Urothelium cell line (cell line): ENCODE data around the gene SPARCL1.
"Not testable (repeated sequence)": the region's sequence is repeated elsewhere in the genome, so short reads cannot be mapped to it uniquely, and the experiment has no call there.

Source experiments
- DNase-seq: peaks from one replicate; pipeline ENCODE4 v3.0.0; 2011; ENCODE audit warnings: low spot score, mixed read lengths
- FAIRE-seq: peaks from 2 replicates; lab custom pipeline; 2011; peaks lifted over from hg19 to GRCh38; lab: Jason Lieb, UNC

The SPARCL1 gene

DNA sequence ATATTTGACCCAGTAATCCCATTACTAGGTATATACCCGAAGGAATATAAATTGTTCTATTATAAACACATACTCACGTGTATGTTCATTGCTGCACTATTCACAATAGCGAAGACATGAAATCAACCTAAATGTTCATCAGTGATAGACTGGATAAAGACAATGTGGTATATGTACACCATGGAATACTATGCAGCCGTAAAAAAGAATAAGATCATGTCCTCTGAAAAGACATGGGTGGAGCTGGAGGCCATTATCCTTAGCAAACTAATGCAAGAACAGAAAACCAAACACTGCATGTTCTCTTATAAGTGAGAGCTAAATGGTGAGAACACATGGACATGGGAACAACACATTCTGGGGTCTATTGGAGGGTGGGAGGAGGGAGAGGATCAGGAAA lies 70.3 kb downstream of the SPARCL1 start:
- DNase-seq = no peak
- FAIRE-seq = no peak

DNA sequence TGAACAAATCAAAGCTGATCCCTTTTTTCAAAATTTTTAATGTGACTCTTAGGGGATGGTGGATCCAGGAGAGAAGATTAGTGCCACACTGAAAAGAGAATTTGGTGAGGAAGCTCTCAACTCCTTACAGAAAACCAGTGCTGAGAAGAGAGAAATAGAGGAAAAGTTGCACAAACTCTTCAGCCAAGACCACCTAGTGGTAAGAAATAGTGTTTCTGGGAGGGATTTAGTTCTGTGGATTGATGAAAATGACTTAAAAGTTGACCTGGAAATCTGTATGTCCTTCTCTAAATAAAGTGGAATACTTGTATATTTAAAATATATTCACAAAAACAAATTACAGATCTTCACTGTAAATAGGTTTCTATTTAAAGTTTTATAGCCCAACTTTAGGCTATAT lies 77.6 kb downstream of the SPARCL1 start:
- no peak for FAIRE-seq

DNA sequence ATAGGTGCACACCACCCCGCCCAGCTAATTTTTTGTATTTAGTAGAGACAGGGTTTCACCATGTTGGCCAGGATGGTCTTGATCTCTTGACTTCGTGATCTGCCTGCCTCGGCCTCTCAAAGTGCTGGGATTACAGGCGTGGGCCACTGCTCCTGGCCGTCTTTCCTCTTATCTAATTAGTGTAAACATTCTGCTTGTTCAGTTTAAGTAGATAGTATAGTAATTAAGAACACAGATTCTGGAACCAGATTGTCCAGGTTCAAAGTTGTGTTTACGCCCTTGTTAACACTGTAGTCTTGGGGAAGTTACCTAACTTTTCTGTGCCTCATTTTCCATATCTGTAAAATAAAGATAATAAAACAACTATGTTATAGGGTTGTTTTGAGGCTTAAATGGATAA lies 82.8 kb downstream of the SPARCL1 start:
- DNase-seq, FAIRE-seq: not testable (repeated sequence)

More for the DNA sequence above, 77.6 kb downstream of the SPARCL1 start:
- no peak for DNase-seq

DNA sequence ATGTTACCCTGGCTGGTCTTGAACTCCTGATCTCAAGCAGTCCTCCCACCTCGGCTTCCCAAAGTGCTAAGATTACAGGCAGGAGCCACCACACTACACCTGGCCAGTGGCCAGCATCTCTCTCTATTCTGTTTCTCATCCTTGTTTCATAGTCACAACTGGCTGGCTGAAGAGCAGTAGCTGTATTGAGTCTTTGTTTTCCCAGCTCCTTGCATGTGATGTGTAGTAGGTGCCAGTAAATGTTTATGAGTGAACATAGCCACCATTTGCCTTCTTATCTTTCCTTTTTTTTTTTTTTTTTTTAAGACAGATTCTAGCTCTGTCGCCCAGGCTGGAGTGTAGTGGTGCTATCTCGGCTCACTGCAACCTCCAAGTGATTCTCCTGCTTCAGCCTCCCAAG lies 83.2 kb downstream of the SPARCL1 start:
- DNase-seq (no peak), FAIRE-seq (no peak)

DNA sequence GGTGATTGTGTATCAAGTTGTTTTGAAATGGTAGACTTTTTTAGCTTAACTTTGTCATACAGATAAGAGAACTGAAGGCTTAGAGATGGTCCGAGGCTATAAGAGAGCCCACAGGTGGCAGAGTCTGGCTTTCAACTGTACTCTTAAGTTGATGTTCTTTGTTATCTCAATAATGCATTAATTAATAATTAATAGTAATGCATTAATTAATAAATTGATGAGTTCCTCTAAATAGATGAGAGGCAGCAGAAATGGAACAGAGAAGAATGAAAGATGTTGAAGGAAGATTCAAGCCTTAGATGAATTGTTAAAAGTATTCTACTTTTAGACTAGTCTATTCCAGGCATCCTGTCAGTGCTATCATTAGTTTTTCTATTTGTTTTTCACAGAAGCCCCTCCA lies 84.4 kb downstream of the SPARCL1 start:
- FAIRE-seq = no peak
- no peak for DNase-seq

DNA sequence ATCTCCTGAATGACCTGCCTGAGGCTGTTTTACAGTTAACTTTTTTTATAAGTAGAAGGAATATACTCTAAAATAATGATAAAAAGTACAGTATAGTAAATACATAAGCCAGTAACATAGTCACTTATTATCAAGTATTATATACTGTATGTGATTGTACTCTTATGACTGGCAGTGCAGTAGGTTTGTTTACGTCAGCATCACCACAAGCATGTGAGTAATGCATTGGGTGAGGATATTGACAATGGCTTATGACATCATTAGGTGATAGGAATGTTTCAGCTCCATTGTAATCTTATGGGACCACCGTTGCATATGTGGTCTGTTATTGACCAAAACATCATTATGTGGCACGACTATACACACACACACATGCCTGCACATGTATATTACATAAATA lies 86.3 kb downstream of the SPARCL1 start:
- FAIRE-seq (no peak), DNase-seq (no peak)

DNA sequence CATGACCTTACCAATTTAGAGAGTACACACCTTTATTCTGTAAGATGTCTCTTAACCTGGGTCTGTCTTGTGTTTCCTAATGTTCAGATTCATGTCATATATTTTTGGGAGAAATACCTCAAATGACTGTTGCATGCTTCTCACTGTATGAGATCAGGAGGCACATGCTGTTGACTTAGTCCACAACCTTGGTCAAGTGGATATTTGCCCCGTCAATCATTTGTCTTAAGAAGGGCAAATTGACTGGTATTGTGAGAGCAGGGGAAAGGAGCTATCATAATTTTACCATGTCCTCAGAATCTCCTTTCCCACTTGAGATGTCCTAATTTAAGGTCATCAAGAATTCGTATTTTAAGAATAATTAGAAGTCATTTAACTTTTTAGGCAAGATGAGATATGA lies 95.8 kb downstream of the SPARCL1 start:
- DNase-seq (no peak), FAIRE-seq (no peak)

DNA sequence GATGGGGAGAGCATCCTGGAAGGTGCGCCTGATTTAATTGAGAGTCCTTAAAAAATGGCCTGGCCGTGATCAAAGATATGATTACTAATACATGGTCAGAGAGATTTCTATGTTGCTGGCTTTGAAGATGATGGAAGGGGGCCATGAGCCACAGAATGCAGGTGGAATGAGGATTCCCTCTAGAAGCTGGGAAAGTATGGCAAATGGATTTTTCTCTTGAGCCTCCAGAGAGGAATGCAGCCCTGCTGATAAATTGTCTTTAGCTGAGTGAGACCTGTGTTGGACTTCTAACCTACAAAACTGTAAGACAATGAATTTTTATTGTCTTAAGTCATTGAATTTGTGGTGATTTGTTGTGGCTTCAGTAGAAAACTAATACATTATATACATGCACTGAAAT lies 99.1 kb downstream of the SPARCL1 start:
- DNase-seq (no peak), FAIRE-seq (no peak)

DNA sequence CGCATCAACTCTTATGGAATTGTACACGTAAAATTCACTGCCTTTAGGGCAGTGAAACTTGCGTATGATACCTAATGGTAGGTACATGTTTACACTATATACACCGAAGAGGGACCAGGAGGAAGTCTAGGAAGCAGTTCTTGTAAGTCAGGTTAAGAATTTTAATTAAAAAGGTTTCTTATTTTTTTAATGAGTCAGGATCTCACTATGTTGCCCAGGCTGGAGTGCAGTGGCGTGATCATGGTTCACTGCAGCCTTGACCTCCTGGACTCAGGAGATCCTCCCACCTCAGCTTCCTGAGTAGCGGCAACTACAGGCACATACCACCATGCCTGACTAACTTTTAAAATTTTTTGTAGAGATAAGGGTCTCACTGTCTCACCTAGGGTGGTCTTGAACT lies 100.2 kb downstream of the SPARCL1 start:
- no peak for FAIRE-seq

DNA sequence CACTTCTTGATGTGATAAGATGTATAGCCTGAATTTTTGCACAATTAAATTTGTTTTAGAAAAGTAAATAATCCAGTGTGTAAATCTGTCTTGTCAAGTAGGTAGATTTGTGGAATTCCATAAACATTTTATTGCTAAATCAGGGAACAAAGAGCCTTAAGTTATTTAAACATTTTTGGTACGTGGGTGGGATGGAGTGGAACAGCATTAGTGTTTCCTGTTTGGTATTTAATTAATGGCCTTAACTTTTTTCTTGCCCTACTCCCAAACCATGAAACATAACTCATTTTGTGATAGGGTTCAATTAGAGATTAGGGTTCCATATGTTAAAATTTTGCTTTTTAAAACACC lies 101.7 kb downstream of the SPARCL1 start:
- FAIRE-seq = no peak
- no peak for DNase-seq

More for the DNA sequence above, 100.2 kb downstream of the SPARCL1 start:
- no peak for DNase-seq

DNA sequence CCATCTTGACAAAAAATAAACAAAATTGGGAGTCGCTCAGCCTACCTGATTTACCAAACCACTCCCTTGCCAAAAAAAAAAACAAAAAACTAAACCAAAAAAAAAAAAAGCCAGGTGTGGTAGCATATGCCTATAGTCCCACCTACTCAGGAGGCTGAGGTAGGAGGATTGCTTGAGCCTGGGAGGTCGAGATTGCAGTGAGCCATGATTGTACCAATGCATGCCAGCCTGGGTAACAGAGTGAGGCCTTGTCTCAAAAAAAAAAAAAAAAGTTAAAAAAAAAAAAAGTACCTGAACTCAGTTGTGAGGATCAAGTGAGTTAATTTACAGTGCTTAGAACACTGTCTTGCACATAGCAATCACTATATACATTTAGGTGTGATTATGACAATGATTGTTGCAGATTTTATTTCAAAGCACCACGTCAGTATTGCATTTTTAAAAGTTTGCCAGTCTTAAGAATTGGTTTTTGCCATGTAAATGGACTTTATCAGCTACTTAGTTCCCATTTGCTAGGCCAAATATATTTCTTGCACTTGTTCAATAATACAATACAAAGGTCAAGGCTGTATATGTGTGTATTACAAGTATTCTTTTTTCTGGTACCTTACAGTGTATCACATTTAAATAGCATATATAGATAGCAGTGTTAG lies 102.2 kb downstream of the SPARCL1 start:
- no peak for DNase-seq
- FAIRE-seq = no peak

DNA sequence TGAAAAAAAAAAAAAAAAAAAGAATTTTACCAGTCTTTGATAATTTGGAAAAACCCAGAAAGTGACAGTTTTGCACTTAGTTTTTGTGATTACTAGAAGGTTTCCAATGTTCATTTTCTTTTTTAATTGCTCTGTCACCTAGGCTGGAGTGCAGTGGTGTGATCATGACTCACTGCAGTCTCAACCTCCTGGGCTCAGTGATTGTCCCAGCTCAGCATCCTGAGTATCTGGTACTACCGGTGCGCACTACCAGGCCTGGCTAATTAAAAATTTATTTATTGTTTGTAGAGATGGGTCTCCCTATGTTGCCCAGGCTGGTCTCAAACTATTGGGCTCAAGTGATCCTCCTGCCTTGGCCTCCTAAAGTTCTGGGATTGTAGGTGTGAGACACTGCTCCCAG lies 103.5 kb downstream of the SPARCL1 start:
- DNase-seq (no peak), FAIRE-seq (no peak)

DNA sequence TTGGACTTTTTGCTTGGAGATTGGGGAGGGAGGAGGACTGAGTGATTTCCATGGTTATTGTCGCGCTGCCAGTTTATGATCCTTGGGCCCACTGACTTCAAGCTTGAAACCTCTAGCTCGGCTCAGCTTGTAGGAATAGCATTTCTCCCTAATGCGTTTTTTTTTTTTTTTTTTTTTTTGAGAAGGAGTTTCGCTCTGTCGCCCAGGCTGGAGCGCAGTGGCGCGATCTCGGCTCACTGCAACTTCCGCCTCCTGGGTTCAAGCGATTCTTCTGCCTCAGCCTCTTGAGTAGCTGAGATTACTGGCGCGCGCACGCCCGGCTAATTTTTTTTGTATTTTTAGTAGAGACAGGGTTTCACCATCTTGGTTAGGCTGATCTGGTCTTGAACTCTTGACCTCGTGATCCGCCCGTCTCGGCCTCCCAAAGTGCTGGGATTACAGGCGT lies 105.1 kb downstream of the SPARCL1 start:
- not testable (repeated sequence) for FAIRE-seq, DNase-seq
